ENCODE results near the gene ZNF785. TPM values are rescaled to one million over a fixed set of nuclear protein-coding genes. Genes with fewer than 3 reads are reported as not detected.
"Not testable (repeated sequence)": the region's sequence is repeated elsewhere in the genome, so short reads cannot be mapped to it uniquely, and the experiment has no call there.

Gene ZNF785
- total RNA-seq, 1 donor from 2014 or later: 9.3 TPM

- Mint-ChIP-seq H3K36me3 (ENCODE audit: low read depth, unreplicated experiment) (peaks cover 11% of the 10 kb centered on the region), H3K9me3 (ENCODE audit: unreplicated experiment) (peaks cover 3% of the 10 kb centered on the region), H3K27ac (ENCODE audit: unreplicated experiment) (no peak overlapping the region), H3K27me3 (ENCODE audit: low read depth, unreplicated experiment) (no peaks in the 10 kb centered on the region), H3K4me3 (ENCODE audit: unreplicated experiment) (no peak overlapping the region), H3K4me1 (ENCODE audit: low read depth, unreplicated experiment) (peaks cover 11% of the 10 kb centered on the region)
- Histone ChIP-seq H3K9ac (ENCODE audit: low read length) (no peak overlapping the region), H3K27me3 (ENCODE audit: insufficient read depth, low read length) (no peaks in the 10 kb centered on the region), H3K4me1 (ENCODE audit: insufficient read depth, low read length) (peaks cover 6% of the 10 kb centered on the region), H3K36me3 (ENCODE audit: insufficient read depth, low read length) (peaks cover 7% of the 10 kb centered on the region), H3K4me3 (ENCODE audit: insufficient read depth, low read depth, low read length) (no peak overlapping the region), H4K20me1 (ENCODE audit: insufficient read depth, low read length) (no peaks in the 10 kb centered on the region), H2AFZ (ENCODE audit: low read depth, low read length) (no peak overlapping the region), H3K9me3 (ENCODE audit: insufficient read depth, low read depth, low read length) (no peaks in the 10 kb centered on the region), H3K79me2 (ENCODE audit: insufficient read depth, low read length) (no peaks in the 10 kb centered on the region), H3K27ac (ENCODE audit: low read depth, low read length) (no peak overlapping the region), H3K4me2 (ENCODE audit: low read length) (no peak overlapping the region)
- FAIRE-seq (no peak), DNase-seq (ENCODE audit: low read depth) (no peak)
- TF ChIP-seq CTCF (IDR thresholded peaks at IDR 0.05; ENCODE audit: insufficient read depth, low read depth, low read length) (no peak), EZH2 (IDR thresholded peaks at IDR 0.05; ENCODE audit: insufficient read depth, low read length) (no peak)
Measured at GRCh38 chr16:30600215-30600614, 14.7 kb upstream of the ZNF785 start.

- no peak for FAIRE-seq
- no peaks in the 10 kb centered on the region for H4K20me1 ChIP-seq (ENCODE audit: insufficient read depth, low read length)
Measured at GRCh38 chr16:30592871-30593270, 7.4 kb upstream of the ZNF785 start.

GRCh38 chr16:30590869-30591268 is 5.4 kb upstream of the ZNF785 start:
- not testable (repeated sequence) for H3K36me3 ChIP-seq (ENCODE audit: insufficient read depth, low read length); H4K20me1 ChIP-seq (ENCODE audit: insufficient read depth, low read length); H3K4me3 ChIP-seq (ENCODE audit: insufficient read depth, low read depth, low read length); H3K4me2 ChIP-seq (ENCODE audit: low read length); H3K27me3 Mint-ChIP-seq (ENCODE audit: low read depth, unreplicated experiment); H3K4me1 ChIP-seq (ENCODE audit: insufficient read depth, low read length); H3K27ac Mint-ChIP-seq (ENCODE audit: unreplicated experiment); H3K9me3 Mint-ChIP-seq (ENCODE audit: unreplicated experiment); DNase-seq (ENCODE audit: low read depth); H3K9me3 ChIP-seq (ENCODE audit: insufficient read depth, low read depth, low read length); H3K4me1 Mint-ChIP-seq (ENCODE audit: low read depth, unreplicated experiment); H2AFZ ChIP-seq (ENCODE audit: low read depth, low read length); H3K36me3 Mint-ChIP-seq (ENCODE audit: low read depth, unreplicated experiment); H3K27me3 ChIP-seq (ENCODE audit: insufficient read depth, low read length); H3K9ac ChIP-seq (ENCODE audit: low read length); H3K79me2 ChIP-seq (ENCODE audit: insufficient read depth, low read length); FAIRE-seq; H3K4me3 Mint-ChIP-seq (ENCODE audit: unreplicated experiment); H3K27ac ChIP-seq (ENCODE audit: low read depth, low read length)

More at GRCh38 chr16:30592871-30593270, 7.4 kb upstream of the ZNF785 start:
- H3K9ac ChIP-seq (ENCODE audit: low read length): no peak overlapping the region
- Mint-ChIP-seq H3K36me3 (ENCODE audit: low read depth, unreplicated experiment) (peaks cover 6% of the 10 kb centered on the region), H3K9me3 (ENCODE audit: unreplicated experiment) (no peaks in the 10 kb centered on the region), H3K27me3 (ENCODE audit: low read depth, unreplicated experiment) (no peaks in the 10 kb centered on the region), H3K4me1 (ENCODE audit: low read depth, unreplicated experiment) (no peaks in the 10 kb centered on the region), H3K27ac (ENCODE audit: unreplicated experiment) (peak overlapping the region; percentile 8), H3K4me3 (ENCODE audit: unreplicated experiment) (no peak overlapping the region)
- H3K4me3 ChIP-seq (ENCODE audit: insufficient read depth, low read depth, low read length): no peak overlapping the region
- no peaks in the 10 kb centered on the region for H3K4me1 ChIP-seq (ENCODE audit: insufficient read depth, low read length)
- TF ChIP-seq CTCF (IDR thresholded peaks at IDR 0.05; ENCODE audit: insufficient read depth, low read depth, low read length) (no peak), EZH2 (IDR thresholded peaks at IDR 0.05; ENCODE audit: insufficient read depth, low read length) (no peak)
- H3K27me3 ChIP-seq (ENCODE audit: insufficient read depth, low read length): no peaks in the 10 kb centered on the region
- no peak overlapping the region for H3K4me2 ChIP-seq (ENCODE audit: low read length)
- H3K9me3 ChIP-seq (ENCODE audit: insufficient read depth, low read depth, low read length): no peaks in the 10 kb centered on the region
- no peaks in the 10 kb centered on the region for H3K79me2 ChIP-seq (ENCODE audit: insufficient read depth, low read length)
- DNase-seq (ENCODE audit: low read depth): no peak
- H2AFZ ChIP-seq (ENCODE audit: low read depth, low read length): no peak overlapping the region
- no peaks in the 10 kb centered on the region for H3K36me3 ChIP-seq (ENCODE audit: insufficient read depth, low read length)
- no peak overlapping the region for H3K27ac ChIP-seq (ENCODE audit: low read depth, low read length)

- not testable (repeated sequence) for H3K9me3 ChIP-seq (ENCODE audit: insufficient read depth, low read depth, low read length); H4K20me1 ChIP-seq (ENCODE audit: insufficient read depth, low read length); H2AFZ ChIP-seq (ENCODE audit: low read depth, low read length); H3K36me3 ChIP-seq (ENCODE audit: insufficient read depth, low read length); H3K36me3 Mint-ChIP-seq (ENCODE audit: low read depth, unreplicated experiment); DNase-seq (ENCODE audit: low read depth); H3K4me3 ChIP-seq (ENCODE audit: insufficient read depth, low read depth, low read length); H3K9me3 Mint-ChIP-seq (ENCODE audit: unreplicated experiment); H3K4me2 ChIP-seq (ENCODE audit: low read length); H3K4me3 Mint-ChIP-seq (ENCODE audit: unreplicated experiment); H3K9ac ChIP-seq (ENCODE audit: low read length); H3K27me3 ChIP-seq (ENCODE audit: insufficient read depth, low read length); H3K27ac ChIP-seq (ENCODE audit: low read depth, low read length); FAIRE-seq; H3K27me3 Mint-ChIP-seq (ENCODE audit: low read depth, unreplicated experiment); H3K4me1 Mint-ChIP-seq (ENCODE audit: low read depth, unreplicated experiment); H3K4me1 ChIP-seq (ENCODE audit: insufficient read depth, low read length); H3K27ac Mint-ChIP-seq (ENCODE audit: unreplicated experiment)
- H3K79me2 ChIP-seq (ENCODE audit: insufficient read depth, low read length): peaks cover 13% of the 10 kb centered on the region
Measured at GRCh38 chr16:30589582-30589981, 4.1 kb upstream of the ZNF785 start.

Data from astrocyte (in vitro differentiated cells and primary cell).